Measurements from ENCODE around the gene PRR14. TPM values are rescaled to one million over a fixed set of nuclear protein-coding genes. Genes with fewer than 3 reads are reported as not detected.

PRR14 gene
- 10 to 100 TPM; 16.0 to 46.0 (median 22.1) TPM for total RNA-seq

DNA sequence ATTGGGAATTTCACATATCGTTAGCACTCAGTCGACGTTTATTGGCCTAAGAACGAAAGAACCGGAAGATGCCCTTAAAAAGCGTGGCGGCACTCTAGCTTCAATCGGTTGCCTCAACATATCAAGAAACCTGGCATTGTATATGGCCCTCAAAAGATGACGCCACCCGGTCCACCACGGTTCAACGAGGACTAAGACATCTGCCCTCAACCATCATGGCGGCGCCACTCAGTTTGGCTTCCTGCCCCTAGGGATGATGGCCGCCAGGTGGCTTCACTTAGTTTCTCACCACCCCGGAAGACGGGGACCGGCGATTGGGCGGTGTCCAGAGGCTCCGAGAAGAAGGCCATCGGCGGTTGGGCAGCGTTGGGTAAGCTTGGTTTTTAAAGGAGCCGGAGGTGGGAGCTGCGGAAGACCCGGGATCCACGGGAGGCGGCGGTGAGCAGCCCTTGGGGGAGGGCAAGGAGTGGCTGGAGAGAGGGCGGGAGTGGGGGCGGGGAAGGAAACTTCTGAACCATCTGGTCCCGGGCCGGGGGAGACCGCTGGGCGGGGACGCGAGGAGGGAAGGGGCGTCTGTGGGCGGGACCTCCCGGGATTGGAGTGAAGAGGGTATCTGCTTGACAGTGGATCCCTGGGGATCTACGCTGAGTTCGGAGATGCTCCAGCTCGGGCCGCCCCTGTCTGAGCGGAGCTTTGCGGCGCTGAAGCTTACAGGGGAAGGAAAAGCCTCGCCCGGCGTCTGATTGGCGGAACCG lies at the start of gene PRR14:
Gene PRR14 (plus strand): TSS at position 592 of the 755 bp plus-strand sequence. CDS start 686 bp downstream, outside the sequence.
- no peak for TF ChIP-seq CTCF (IDR thresholded peaks at IDR 0.05; ENCODE audit: low read depth)

- no peak for TF ChIP-seq CTCF (IDR thresholded peaks at IDR 0.05; ENCODE audit: low read depth)
Observed at GRCh38 chr16:30601966-30602365, 48.8 kb upstream of the PRR14 start.

- TF ChIP-seq CTCF (IDR thresholded peaks at IDR 0.05; ENCODE audit: low read depth), result no peak
Observed at GRCh38 chr16:30602616-30603277, 48.0 kb upstream of the PRR14 start.

DNA sequence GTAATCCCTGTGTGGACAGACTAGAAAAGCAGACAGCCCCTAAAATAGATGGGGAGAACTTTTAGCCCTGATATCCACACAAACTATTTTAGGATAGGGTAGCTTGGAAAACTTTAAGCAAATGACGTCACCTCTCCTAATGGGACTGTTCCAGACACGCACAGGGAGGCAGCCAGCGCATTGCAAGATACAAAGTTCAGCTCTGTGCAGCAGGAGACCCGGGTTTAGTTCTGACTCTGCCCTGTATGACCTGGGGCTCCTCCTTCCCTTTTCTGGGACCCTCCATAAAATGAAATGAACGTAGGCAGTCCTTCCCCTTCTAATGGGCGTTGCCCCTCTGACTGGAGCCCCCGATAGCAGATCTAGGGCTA lies 46.8 kb upstream of the PRR14 start:
- no peak for TF ChIP-seq CTCF (IDR thresholded peaks at IDR 0.05; ENCODE audit: low read depth)

GRCh38 chr16:30604316-30604947 lies 46.3 kb upstream of the PRR14 start:
- no peak for TF ChIP-seq CTCF (IDR thresholded peaks at IDR 0.05; ENCODE audit: low read depth)

DNA sequence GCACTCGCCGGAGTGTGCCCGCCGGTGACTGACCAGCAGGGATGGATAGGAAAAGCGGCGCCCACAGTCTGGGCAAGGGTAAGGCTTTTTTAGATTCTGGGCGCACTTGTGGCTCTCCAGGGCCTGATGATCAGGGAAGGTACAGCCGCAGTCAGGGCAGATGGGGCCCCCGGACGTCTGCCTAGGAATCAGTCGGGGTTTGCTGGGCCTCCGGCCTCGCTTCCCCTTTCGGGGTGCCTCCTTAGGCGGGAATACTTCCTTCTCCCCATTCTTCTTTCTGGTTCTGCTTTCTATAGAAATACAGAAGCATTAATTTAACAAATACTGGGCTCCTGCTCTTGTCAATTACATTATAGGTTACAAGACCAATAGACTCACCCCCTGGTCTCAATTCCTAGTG lies 45.6 kb upstream of the PRR14 start:
- TF ChIP-seq CTCF (IDR thresholded peaks at IDR 0.05; ENCODE audit: low read depth), result no peak

- TF ChIP-seq CTCF (IDR thresholded peaks at IDR 0.05; ENCODE audit: low read depth), result no peak
Observed at GRCh38 chr16:30606004-30606403, 44.8 kb upstream of the PRR14 start.
